GM13977 (cell line): Measurements from ENCODE around the gene LDB1.
A peak's percentile ranks its signal among the peaks of the same experiment; 100 is the strongest.

Experiments used
- DNase-seq: peaks from one replicate; pipeline ENCODE4 v3.0.0; 2012; ENCODE audit warnings: low spot score
- CTCF ChIP-seq: IDR thresholded peaks from 2 replicates; pipeline ENCODE4 v1.5.1; 2012; ENCODE audit warnings: mild to moderate bottlenecking, control low read depth; ENCODE audit not compliant: insufficient read depth; ENCODE audit errors: extremely low read depth, missing control alignments
- in situ Hi-C: fragments of 300-500 bp; cut with MboI; formaldehyde crosslinking; loops from one replicate; pipeline ENCODE4 v1.12.0; 2022; ENCODE audit warnings: low sequenced_read_pairs, low pct_unique_long_range_greater_than_20kb, mixed read lengths, inconsistent platforms; ENCODE audit not compliant: unreplicated experiment

Gene LDB1

GRCh38 chr10:102069071-102069470 lies 51.1 kb downstream of the LDB1 start:
- DNase-seq, result no peak

GRCh38 chr10:102068216-102068615 lies 52.0 kb downstream of the LDB1 start:
- in situ Hi-C loops, result no loop called here
- DNase-seq, result no peak
- TF ChIP-seq CTCF, result no peak

More at GRCh38 chr10:102069071-102069470, 51.1 kb downstream of the LDB1 start:
- TF ChIP-seq CTCF, result no peak
- in situ Hi-C loops, result no loop called here

- DNase-seq, result no peak
- in situ Hi-C loops, result no loop called here
- TF ChIP-seq CTCF, result no peak
Measured at GRCh38 chr10:102067091-102067916, 52.9 kb downstream of the LDB1 start.

- in situ Hi-C loops, result no loop called here
- no peak for TF ChIP-seq CTCF
- no peak for DNase-seq
Measured at GRCh38 chr10:102066399-102067088, 53.6 kb downstream of the LDB1 start.

GRCh38 chr10:102065561-102066398 lies 54.4 kb downstream of the LDB1 start:
- DNase-seq, result peak; percentile 46
- no peak for TF ChIP-seq CTCF
- in situ Hi-C loops, result no loop called here

GRCh38 chr10:102064868-102065560 lies 55.2 kb downstream of the LDB1 start, which contains the start of gene HPS6:
TSS of gene HPS6 (plus strand) at chr10:102065349. CDS start at chr10:102065475, 126 bp downstream.
- TF ChIP-seq CTCF, result peak; percentile 8
- DNase-seq, result peak; percentile 99
- in situ Hi-C loops, result no loop called here
